ENCODE data around the gene RBMS1.

Gene RBMS1

DNA sequence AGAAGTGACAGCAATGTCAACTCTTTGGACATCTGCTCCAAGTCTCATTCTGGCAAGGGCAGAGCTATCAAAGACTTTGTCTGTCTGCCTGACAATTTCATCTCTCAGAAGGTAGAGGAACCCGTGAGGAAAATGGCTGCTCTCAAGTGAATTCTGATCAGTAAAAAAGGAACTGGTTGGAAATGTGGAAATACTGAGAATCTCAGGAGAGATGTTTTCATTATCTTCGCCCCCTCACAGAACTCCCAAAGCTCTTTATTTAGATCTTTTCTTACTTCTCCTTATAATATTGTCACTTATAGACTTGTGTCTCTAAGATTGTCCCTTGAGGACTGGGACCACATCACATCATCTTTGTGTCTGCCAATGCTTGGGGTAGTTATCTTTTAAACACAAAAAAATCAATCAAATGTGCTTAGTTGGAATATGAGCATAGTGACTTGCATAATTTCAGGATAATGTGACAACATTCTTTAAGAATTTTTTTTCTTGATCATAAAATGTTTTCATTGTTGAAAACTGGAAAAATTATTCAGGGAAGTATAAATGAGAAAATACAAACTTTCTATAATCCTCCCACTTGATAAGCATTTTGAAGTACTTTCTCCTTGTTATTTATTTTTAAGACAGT, 225.3 kb downstream of the RBMS1 start:
- no peak for DNase-seq

DNA sequence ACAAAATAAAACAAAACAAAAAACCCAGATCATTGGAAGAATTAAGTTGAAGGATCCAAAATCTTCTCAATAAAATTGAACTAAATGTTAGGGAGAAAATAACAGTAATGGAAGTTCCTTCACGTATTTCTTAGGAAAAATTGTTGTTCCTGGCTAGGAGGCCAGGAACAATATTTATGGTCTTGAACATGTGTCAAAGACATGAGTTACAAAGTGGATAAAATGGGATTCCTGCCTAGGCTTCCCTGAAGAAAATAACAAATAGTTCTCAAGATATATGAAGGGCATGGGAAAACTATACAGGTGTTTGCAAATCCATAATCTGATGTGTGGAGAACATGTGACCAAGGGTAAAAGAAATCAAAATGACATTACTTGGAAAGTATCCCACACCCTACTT, 225.9 kb downstream of the RBMS1 start:
- DNase-seq: no peak

- no peak for DNase-seq
Observed at GRCh38 chr2:160267022-160267421, 226.6 kb downstream of the RBMS1 start.

DNA sequence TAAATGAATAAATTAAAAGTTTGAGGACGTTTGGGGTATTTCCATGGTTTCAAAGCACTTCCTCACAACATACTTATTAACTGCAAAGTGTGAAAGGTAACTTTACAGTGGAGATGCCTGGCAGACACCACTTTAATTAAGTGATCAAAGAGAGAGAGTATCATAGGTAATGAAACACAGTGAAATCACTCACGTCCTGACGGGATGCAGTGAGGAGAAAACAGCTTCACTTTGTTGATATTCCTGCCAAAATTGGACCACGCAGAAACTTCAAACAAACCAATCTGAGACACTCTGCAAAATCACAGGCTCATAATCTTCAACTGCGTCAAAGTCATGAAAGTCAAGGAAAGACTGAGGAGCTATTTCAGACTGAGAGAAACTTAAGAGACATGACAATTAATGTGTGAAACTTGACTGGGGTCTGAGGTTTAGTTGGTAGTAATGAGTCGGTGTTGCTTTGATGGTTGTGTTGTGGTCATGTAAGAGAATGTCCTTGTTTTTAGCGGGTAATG, 227.5 kb downstream of the RBMS1 start:
- DNase-seq: no peak

DNA sequence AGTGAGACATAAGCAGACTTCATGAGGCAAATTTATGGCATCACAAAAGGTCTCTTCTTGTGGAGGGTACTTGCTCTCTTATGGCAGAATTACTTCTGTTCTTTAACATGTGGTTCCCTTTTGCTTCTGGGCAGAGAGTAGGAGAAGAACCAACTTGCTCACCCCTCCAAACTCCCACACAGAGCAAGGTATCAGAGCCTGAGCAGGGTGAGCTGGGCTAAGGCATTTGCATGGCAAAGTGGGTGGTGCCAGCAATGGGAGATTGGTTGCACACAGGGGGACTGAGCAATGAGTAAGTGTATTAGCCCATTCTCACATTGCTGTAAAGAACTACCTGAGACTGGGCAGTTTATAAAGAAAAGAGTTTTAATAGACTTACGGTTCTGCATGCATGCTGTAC, 229.3 kb downstream of the RBMS1 start:
- no peak for DNase-seq

DNA sequence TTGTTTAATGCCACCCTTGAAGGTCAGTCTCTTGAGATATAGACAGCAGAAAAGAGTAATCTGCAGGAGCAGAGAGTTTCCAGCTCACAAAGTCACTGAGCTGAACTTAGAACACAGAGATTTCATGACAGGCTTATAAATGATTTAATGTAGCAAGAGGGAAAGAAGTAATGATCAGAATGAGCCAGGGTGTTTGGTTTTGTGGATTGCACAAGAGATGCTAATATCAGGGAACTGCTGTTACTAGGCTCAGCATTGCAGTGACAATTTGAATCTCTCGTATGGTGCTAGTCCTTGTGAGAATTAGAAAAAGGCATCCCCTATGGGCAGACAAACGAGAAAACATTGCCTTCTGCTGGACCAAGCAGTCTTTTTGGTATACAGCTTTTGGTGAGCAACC, 231.9 kb downstream of the RBMS1 start:
- no peak for DNase-seq

DNA sequence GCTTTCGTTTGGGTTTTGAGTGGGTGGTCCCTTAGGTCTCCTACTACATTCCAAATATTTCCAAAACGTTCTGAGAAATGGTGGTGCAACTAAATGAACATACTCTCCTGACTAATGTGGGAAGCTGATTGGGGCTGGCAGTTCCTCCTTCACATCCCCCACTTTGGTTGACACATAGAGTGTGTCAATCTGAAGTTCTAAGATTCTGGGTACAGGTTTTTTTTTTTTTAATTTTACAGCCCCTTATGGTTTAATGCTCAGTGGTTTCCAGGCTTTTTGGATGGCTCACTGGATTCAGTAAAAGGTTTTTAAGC, 235.2 kb downstream of the RBMS1 start:
- DNase-seq: no peak

- DNase-seq: no peak
Observed at GRCh38 chr2:160257743-160258491, 235.7 kb downstream of the RBMS1 start.

DNA sequence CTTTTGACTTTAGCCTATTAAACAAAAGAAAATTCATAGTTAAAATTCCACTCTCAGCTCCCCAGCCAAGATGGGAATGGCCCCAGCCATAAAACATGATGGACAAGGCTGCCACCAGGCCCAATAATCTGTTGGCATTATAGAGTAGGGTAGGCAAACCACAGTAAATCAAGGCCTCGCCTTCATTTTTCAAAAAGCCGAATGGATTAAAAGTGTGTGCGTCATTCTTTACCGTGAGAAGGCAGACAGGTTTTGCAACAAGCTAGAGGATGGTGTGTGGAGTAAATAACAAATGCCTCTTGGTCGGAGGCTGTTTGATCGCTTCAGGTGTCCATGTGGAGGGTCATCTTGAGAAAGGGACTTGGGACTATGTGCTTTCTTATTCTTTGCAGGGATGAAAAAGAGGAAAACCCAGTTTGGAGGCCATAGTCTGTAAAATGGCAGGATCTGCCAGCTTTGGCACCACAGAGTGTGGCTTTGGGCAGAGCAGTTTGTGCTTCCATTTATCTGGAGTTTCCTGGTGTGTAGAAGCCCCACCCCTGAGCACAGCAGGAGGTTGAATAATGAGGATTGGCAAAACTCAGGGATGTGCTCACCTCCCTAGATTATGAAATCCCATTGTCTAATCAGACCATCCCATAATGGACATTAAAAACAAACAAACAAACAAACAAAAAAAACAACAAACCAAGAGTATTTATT, 236.4 kb downstream of the RBMS1 start:
- DNase-seq: no peak

DNA sequence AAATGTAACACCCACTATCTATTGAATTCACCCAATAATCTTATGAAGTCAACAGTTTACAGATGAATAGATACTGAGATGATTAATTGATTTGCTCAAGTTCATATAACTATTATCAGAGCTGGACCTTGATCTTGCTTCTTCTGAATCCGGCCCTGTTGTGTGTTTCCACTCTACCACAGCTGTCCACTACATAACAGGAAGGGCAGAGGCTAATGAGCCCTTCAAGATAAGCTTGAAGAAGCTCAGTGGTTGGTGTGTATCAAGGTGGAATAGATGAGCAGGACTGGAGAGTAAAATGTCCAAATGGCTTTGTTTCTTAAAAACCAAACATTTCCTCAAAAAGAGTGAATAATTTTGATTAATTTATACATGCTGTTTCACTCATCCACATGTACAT, 237.1 kb downstream of the RBMS1 start:
- DNase-seq: no peak

DNA sequence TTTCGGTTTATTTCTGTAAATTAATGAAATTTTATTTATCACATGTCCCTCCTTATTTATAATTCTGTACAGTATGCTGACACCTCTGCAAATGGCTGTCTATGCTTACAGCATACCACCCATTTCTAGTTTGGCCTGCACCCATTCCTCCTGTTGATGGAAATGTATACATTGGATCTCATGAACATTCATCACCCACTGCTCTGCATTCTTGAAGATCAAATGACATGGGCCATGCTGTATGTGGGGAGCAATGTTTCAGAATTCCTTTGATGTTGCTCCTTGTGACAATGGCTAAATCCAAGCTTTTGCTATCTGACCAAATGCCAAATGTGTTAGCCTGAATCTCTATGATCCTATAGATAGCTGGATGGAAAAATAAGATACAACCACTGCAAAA, 238.2 kb downstream of the RBMS1 start:
- DNase-seq: no peak

DNA sequence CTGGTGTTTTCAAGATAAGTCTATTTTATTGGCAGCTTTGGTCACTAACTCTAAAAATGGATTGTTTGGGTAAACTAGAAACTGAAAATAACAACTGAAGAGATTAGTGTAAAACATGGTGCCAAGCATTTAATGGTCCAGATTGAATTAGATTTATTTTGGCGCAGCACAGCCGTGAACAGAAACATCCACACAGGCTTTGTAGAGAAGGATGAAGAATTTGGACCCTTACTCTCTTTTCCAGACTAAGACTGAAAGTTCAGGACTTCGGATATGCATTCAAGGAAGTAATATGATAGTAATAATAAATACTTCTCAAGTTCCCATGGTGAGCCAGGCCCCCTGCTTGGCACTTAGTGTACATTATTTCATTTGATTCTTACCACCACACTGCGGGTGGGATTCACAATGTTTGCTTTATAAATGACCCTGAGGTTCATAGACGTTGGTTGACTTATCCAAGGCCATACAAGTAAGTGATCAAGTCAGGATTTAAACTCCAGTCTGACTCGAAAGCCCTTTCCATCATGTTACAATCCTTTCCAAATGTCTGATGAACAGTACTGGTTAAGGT, 239.3 kb downstream of the RBMS1 start:
- no peak for DNase-seq

- DNase-seq: no peak
Observed at GRCh38 chr2:160253440-160254188, 240.0 kb downstream of the RBMS1 start.

DNA sequence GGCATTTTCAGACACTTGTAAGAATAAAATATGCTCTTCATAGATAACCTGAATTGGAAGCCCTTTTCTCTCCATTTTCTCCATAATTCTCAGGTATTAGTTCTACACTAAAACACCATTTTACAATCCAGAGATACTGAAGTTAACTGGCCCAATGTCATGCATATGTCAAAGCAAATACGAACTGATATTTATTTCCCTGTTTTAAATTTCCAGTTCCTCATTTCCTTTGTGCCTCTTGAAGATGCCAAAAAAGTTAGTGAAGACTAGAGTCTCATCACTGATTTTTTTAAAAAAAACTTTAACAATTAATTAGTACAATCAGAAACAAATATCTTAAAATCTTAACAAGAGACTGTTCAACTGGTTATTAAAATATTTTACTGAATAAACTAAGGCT, 240.7 kb downstream of the RBMS1 start:
- no peak for DNase-seq

GRCh38 chr2:160252278-160252887, 241.2 kb downstream of the RBMS1 start:
- no peak for DNase-seq

GRCh38 chr2:160251569-160251968, 242.0 kb downstream of the RBMS1 start:
- DNase-seq: no peak

- DNase-seq: no peak
Observed at GRCh38 chr2:160249876-160250275, 243.7 kb downstream of the RBMS1 start.

GRCh38 chr2:160247296-160248035, 246.1 kb downstream of the RBMS1 start:
- DNase-seq: no peak

GRCh38 chr2:160246356-160246755, 247.3 kb downstream of the RBMS1 start:
- DNase-seq: no peak

DNA sequence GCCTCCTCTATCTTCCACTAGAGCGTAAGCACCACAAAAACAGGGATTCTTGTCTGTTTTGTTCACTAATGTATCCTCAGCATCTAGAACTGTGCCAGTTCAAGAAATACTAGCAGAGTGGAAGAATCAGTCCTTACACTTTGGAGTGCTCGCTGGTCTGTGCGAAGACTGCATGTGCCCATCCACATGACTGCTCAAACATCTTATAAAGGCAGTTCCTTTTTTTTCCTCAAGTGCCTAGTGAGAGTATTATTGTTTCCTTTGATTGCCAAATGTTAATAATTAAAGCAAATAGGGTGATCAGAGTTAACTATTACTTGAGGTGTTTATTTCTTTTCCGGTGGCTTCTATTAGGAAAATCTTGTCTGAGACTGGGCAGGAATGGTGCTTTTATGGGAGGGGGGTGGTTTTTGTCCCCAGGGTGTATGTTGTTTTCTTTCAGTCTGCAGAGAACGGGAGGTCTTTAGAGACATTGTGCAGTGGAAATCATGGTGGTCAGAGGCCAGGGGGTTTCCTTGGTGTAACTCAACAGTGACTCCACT, 247.9 kb downstream of the RBMS1 start:
- DNase-seq: no peak

GRCh38 chr2:160242893-160243564, 250.6 kb downstream of the RBMS1 start:
- no peak for DNase-seq
